Fibroblast of villous mesenchyme (primary cell): Measurements from ENCODE around the gene NKX6-2. TPM values are rescaled to one million over a fixed set of nuclear protein-coding genes. Genes with fewer than 3 reads are reported as not detected.

Source experiments
- DNase-seq: peaks from one replicate; pipeline ENCODE4 v3.0.0-alpha.2; 2010; ENCODE audit warnings: low read depth
- H3K4me3 ChIP-seq: 2 replicates; pipeline ENCODE4 v1.5.1; 2011; ENCODE audit warnings: low read depth, mild to moderate bottlenecking, low read length
- total RNA-seq: library from RNA; depleted of rRNA; stranded (reverse); fragments of >200 nt; gene quantifications from 2 replicates; pipeline ENCODE4 v1.2.3, GENCODE V29; 2012
- TF ChIP-seq, protein P1 (sequence below): IDR thresholded peaks from 2 replicates; pipeline ENCODE4 v1.5.1; 2012; ENCODE audit warnings: low read depth, mild to moderate bottlenecking, low read length; ENCODE audit not compliant: insufficient read depth

The NKX6-2 gene
- total RNA-seq, 1 donor: not detected

DNA sequence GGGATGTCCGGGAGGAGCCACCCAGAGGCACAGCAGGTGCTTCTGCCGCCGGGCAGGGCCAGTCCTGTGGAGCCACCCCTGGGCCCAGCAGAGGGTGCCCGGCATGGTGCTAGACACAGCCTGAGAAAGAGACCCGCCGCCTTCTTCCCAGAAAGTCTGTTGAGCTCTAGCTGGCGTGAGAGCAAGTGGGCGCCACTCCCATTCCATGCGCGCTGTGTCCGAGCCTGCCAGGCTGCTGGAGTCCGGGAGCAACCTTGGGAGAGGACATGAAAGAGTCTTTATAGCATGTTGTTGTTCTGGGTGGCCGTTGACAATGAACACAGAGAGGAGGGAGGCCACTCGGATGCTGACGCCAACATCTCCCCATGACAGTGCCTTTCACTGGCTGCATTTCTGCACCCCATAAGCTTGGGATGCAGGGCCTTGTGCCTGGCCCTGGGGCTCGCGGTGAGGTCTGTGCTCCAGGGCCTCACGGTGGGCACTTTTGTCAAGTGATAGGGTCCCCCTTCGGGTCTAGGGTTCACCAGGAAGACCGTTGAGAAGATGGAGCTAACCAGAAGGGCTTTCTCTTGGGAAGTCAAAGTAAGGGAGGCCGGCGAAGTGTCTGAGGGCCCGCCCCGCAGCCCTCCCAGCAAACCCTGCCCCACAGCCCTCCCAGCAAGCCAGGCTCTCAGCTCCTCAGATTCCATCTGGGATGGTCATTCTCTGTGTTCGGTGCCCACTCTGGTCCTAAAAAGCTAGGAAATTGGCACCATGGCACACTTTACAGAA, 47.3 kb downstream of the NKX6-2 start:
- H3K4me3 ChIP-seq: no peak overlapping the region
- no peak for DNase-seq
- TF ChIP-seq, protein P1, sequence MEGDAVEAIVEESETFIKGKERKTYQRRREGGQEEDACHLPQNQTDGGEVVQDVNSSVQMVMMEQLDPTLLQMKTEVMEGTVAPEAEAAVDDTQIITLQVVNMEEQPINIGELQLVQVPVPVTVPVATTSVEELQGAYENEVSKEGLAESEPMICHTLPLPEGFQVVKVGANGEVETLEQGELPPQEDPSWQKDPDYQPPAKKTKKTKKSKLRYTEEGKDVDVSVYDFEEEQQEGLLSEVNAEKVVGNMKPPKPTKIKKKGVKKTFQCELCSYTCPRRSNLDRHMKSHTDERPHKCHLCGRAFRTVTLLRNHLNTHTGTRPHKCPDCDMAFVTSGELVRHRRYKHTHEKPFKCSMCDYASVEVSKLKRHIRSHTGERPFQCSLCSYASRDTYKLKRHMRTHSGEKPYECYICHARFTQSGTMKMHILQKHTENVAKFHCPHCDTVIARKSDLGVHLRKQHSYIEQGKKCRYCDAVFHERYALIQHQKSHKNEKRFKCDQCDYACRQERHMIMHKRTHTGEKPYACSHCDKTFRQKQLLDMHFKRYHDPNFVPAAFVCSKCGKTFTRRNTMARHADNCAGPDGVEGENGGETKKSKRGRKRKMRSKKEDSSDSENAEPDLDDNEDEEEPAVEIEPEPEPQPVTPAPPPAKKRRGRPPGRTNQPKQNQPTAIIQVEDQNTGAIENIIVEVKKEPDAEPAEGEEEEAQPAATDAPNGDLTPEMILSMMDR: no peak

GRCh38 chr10:132737390-132738048, 48.4 kb downstream of the NKX6-2 start:
- TF ChIP-seq, protein P1: no peak

GRCh38 chr10:132735923-132736391, 50.0 kb downstream of the NKX6-2 start:
- TF ChIP-seq, protein P1: no peak
- no peak overlapping the region for H3K4me3 ChIP-seq

More at GRCh38 chr10:132737390-132738048, 48.4 kb downstream of the NKX6-2 start:
- H3K4me3 ChIP-seq: no peak overlapping the region
- DNase-seq: no peak

DNA sequence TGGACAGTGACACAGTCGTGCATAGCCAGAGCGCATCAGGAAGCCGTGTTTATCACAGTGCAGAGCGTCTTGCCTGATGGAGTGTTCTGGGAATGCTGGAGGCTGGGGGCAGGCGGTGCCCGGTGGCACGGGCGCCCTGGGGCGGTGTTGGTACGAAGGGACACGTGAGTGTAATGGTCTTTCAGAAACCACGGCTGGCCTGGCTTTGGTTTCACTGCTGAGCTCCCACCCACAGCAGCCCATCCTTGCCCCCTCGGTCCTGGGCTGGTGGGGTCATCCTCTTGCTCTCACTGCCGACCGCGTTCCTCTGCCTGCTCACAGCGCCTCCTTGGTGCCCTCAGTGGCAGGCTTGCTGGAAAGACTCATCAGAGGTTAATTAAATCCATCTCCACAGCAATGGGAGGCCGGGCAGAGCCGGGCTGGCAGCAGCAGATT, 50.6 kb downstream of the NKX6-2 start:
- DNase-seq: no peak
- H3K4me3 ChIP-seq: no peak overlapping the region
- TF ChIP-seq, protein P1: no peak

More at GRCh38 chr10:132735923-132736391, 50.0 kb downstream of the NKX6-2 start:
- no peak for DNase-seq

DNA sequence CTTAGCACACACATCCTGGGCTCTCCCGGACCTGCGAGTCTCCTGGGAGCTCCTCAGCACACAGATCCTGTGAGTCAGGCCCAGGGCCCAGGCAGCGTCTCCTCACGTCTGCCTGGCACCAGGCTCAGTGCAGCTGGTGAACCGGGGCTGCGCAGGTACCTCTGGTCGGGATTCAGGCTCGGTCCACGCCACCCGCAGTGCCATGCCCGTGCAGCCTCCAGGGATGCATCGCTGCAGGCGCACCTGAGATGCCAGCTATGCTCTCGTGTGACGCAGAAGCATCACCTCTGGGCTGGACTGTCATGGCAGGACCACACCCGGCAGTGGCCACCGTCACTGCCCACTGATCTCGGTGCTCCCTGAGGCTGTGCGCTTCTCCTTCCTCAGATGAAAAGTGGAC, 52.0 kb downstream of the NKX6-2 start:
- TF ChIP-seq, protein P1: no peak
- H3K4me3 ChIP-seq: no peak overlapping the region
- DNase-seq: no peak

Other genes starting within 250 kb of the NKX6-2 start
- 33.2 and 36.7 TPM in 2 replicates for gene INPP5A, start 248.4 kb downstream of the NKX6-2 start, total RNA-seq
- under 0.01 and 0.32 TPM in 2 replicates for gene CFAP46, start 156.4 kb upstream of the NKX6-2 start, total RNA-seq